A673 (cell line): ENCODE measurements around the gene TAS1R3.

ENCODE experiments used
- EZH2 ChIP-seq: fragments of 200-600 bp; sonication (generic); IDR thresholded peaks from 2 replicates; pipeline ENCODE4 v1.6.1; 2017; ENCODE audit warnings: borderline replicate concordance, low read depth, mild to moderate bottlenecking, mixed read lengths, antibody characterized with exemption, low read length; ENCODE audit not compliant: poor library complexity, severe bottlenecking
- TF ChIP-seq, protein P1 (sequence below): fragments of 300-800, 200-600 bp; sonication (generic); conservative IDR thresholded peaks from 2 replicates; pipeline ENCODE4 v1.5.1; 2017; ENCODE audit warnings: low read depth, mild to moderate bottlenecking, antibody characterized with exemption, low read length, moderate library complexity, mixed read lengths

- TF ChIP-seq, protein P1, sequence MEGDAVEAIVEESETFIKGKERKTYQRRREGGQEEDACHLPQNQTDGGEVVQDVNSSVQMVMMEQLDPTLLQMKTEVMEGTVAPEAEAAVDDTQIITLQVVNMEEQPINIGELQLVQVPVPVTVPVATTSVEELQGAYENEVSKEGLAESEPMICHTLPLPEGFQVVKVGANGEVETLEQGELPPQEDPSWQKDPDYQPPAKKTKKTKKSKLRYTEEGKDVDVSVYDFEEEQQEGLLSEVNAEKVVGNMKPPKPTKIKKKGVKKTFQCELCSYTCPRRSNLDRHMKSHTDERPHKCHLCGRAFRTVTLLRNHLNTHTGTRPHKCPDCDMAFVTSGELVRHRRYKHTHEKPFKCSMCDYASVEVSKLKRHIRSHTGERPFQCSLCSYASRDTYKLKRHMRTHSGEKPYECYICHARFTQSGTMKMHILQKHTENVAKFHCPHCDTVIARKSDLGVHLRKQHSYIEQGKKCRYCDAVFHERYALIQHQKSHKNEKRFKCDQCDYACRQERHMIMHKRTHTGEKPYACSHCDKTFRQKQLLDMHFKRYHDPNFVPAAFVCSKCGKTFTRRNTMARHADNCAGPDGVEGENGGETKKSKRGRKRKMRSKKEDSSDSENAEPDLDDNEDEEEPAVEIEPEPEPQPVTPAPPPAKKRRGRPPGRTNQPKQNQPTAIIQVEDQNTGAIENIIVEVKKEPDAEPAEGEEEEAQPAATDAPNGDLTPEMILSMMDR = no peak
- no peak for TF ChIP-seq EZH2
Observed at GRCh38 chr1:1380860-1381259, 49.8 kb downstream of the TAS1R3 start.
